Measurements from ENCODE around the gene PIH1D1.

Gene PIH1D1

DNA sequence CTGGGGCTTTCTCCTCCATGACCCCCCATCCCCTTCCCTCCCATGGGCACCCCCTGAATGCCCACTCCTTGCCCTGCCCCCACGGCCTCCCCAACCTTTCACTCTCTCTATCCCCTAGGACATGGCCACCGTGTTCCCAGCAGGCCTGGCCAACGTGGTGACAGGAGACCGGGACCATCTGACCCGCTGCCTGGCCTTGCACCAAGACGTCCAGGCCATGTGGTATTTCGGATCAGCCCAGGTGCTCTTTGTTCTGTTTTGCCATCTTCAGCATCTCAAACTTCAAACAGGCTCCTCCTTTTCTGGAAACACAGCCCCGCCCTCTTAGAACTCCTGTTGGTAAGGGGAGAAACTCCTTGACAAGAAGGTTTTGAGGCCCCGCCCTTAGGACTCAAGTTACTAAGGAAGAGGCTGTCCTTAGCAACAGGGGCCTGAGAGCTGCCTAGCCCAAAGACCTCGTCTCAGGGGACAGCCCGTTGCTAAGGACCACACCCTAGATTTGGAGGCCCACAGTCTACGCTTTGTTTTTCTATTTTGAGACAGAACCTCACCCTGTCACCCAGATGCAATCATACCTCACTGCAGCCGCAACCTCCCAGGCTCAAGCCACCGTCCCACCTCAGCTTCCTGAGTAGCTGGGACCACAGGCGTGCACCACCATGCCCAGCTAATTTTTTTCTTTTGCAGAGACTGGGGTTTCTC, 17.3 kb upstream of the PIH1D1 start:
- no peaks in the 10 kb centered on the region for H3K9me3 ChIP-seq
- H3K36me3 ChIP-seq = peaks cover 29% of the 10 kb centered on the region
- no peaks in the 10 kb centered on the region for H3K27me3 ChIP-seq
- H3K4me3 ChIP-seq (ENCODE audit: low read depth in 1 of 2, low read length in 1 of 2) = no peak overlapping the region
- H3K4me1 ChIP-seq (ENCODE audit: control insufficient read depth in 1 of 2, insufficient read depth in 1 of 2, low read depth in 1 of 2, low read length in 1 of 2) = peaks cover 4 to 7% of the 10 kb centered on the region in 2 experiments
- no peak overlapping the region for H3K27ac ChIP-seq
- TF ChIP-seq, protein P1, sequence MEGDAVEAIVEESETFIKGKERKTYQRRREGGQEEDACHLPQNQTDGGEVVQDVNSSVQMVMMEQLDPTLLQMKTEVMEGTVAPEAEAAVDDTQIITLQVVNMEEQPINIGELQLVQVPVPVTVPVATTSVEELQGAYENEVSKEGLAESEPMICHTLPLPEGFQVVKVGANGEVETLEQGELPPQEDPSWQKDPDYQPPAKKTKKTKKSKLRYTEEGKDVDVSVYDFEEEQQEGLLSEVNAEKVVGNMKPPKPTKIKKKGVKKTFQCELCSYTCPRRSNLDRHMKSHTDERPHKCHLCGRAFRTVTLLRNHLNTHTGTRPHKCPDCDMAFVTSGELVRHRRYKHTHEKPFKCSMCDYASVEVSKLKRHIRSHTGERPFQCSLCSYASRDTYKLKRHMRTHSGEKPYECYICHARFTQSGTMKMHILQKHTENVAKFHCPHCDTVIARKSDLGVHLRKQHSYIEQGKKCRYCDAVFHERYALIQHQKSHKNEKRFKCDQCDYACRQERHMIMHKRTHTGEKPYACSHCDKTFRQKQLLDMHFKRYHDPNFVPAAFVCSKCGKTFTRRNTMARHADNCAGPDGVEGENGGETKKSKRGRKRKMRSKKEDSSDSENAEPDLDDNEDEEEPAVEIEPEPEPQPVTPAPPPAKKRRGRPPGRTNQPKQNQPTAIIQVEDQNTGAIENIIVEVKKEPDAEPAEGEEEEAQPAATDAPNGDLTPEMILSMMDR (IDR thresholded peaks at IDR 0.05) = no peak

DNA sequence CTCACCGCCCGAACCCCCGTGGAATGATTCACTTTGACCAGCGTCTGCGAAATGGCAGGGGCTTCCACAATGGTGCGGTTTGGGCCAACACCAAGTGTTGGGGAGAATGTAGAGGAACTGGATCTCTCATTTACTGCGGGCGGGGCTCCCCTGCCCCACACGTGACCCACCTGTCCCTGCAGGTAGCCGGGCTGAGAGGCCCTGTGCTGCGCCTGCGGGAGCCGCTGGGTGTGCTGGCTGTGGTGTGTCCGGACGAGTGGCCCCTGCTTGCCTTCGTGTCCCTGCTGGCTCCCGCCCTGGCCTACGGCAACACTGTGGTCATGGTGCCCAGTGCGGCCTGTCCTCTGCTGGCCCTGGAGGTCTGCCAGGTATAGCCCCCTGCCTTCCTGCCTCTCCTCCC, 16.6 kb upstream of the PIH1D1 start:
- peaks cover 0 to 4% of the 10 kb centered on the region in 2 experiments for H3K4me1 ChIP-seq (ENCODE audit: control insufficient read depth in 1 of 2, insufficient read depth in 1 of 2, low read depth in 1 of 2, low read length in 1 of 2)
- H3K9me3 ChIP-seq = no peaks in the 10 kb centered on the region
- H3K36me3 ChIP-seq = peaks cover 30% of the 10 kb centered on the region
- no peak overlapping the region for H3K27ac ChIP-seq
- no peaks in the 10 kb centered on the region for H3K27me3 ChIP-seq
- TF ChIP-seq, protein P1 (IDR thresholded peaks at IDR 0.05) = no peak
- no peak overlapping the region for H3K4me3 ChIP-seq (ENCODE audit: low read depth in 1 of 2, low read length in 1 of 2)

DNA sequence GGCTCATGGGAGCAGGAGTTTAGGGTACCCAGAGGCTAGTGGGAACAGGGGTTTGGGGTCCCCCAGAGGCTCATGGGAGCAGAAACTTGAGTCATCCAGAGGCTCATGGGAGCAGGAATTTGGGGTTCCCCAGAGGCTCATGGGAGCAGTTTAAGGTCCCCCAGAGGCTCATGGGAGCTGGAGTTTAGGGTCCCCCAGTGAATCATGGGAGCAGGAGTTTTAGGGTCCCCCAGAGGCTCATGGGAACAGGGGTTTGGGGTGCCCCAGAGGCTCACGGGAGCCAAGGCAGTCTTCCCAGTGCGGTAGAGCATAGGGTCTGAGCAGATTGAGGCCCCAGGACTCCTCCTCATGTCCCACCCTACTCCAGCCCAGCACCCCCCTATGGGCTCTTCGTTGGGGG, 13.8 kb upstream of the PIH1D1 start:
- TF ChIP-seq, protein P1 (IDR thresholded peaks at IDR 0.05) = no peak
- Histone ChIP-seq H3K4me1 (ENCODE audit: control insufficient read depth in 1 of 2, insufficient read depth in 1 of 2, low read depth in 1 of 2, low read length in 1 of 2) (peaks cover 0 to 4% of the 10 kb centered on the region in 2 experiments), H3K9me3 (no peaks in the 10 kb centered on the region), H3K4me3 (ENCODE audit: low read depth in 1 of 2, low read length in 1 of 2) (no peak overlapping the region), H3K36me3 (peaks cover 30% of the 10 kb centered on the region), H3K27me3 (no peaks in the 10 kb centered on the region), H3K27ac (no peak overlapping the region)

DNA sequence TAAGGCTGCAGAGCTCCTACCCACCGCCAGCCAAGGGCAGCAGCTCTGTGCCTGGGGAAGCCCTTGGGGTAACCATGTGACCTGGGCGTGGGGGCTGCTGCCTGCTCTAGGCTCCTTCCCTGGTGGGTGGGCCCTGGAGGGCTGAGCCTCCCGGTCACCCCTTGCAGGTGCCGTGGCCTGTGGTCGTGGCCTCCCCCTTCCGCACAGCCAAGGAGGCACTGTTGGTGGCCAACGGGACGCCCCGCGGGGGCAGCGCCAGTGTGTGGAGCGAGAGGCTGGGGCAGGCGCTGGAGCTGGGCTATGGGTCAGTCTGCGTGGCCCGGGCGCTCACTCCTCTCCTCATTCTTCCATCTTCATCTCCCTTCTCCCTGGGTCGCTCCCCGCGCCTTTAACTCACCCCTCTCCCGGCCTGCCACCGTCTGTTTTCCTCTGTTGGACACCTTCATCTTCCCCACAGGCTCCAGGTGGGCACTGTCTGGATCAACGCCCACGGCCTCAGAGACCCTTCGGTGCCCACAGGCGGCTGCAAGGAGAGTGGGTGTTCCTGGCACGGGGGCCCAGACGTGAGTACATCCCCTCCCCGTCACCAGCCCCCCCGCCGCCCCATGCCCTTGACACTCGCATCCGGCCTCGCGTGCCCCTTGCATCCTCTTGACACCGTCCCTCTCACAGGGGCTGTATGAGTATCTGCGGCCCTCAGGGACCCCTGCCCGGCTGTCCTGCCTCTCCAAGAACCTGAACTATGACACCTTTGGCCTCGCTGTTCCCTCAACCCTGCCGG, 12.5 kb upstream of the PIH1D1 start:
- TF ChIP-seq, protein P1 (IDR thresholded peaks at IDR 0.05) = no peak
- Histone ChIP-seq H3K9me3 (no peaks in the 10 kb centered on the region), H3K4me3 (ENCODE audit: low read depth in 1 of 2, low read length in 1 of 2) (no peak overlapping the region), H3K27me3 (no peaks in the 10 kb centered on the region), H3K4me1 (ENCODE audit: control insufficient read depth in 1 of 2, insufficient read depth in 1 of 2, low read depth in 1 of 2, low read length in 1 of 2) (no peaks in the 10 kb centered on the region), H3K36me3 (peaks cover 37% of the 10 kb centered on the region), H3K27ac (no peak overlapping the region)

DNA sequence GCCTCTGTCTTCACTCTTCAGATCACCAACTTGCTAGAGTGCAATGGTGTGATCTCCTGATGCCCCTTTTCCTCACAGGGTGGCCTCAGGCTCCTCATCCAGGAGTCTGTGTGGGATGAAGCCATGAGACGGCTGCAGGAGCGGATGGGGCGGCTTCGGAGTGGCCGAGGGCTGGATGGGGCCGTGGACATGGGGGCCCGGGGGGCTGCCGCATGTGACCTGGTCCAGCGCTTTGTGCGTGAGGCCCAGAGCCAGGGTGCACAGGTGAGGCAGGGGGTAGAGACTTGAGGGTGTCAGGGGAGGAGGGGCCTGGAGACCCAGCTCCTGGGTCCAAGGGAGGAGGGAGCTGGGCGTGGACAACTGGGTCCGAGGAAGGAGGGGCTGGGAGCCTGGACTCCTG, 10.9 kb upstream of the PIH1D1 start:
- Histone ChIP-seq H3K36me3 (peaks cover 32% of the 10 kb centered on the region), H3K27ac (no peak overlapping the region), H3K4me3 (ENCODE audit: low read depth in 1 of 2, low read length in 1 of 2) (no peak overlapping the region), H3K27me3 (no peaks in the 10 kb centered on the region), H3K9me3 (no peaks in the 10 kb centered on the region), H3K4me1 (ENCODE audit: control insufficient read depth in 1 of 2, insufficient read depth in 1 of 2, low read depth in 1 of 2, low read length in 1 of 2) (no peaks in the 10 kb centered on the region)
- TF ChIP-seq, protein P1 (IDR thresholded peaks at IDR 0.05) = no peak

All from neutrophil (primary cell).